Spleen (tissue), 7 donors: ENCODE results near the gene RFNG.

Experiments
- POLR2A ChIP-seq, 3 donors: fragments of 450-650 bp; IDR thresholded peaks; one replicate each; pipeline ENCODE4 v1.5.1; 2017; ENCODE audit warnings: antibody characterized with exemption in 3 of 3, mild to moderate bottlenecking in 1 of 3
- POLR2AphosphoS5 ChIP-seq, 3 donors: sonication (generic); formaldehyde crosslinking; IDR thresholded peaks; one replicate each; pipeline ENCODE4 v1.5.1; 2017; ENCODE audit warnings: antibody characterized with exemption in 3 of 3
- TF ChIP-seq, protein P1 (sequence below), 11 experiments: fragments of 200-600 bp in 7 of 11; fragments of 450-650 bp in 4 of 11; sonication (generic) in 4 of 11; IDR thresholded peaks in 8 of 11; conservative IDR thresholded peaks in 3 of 11; 1 replicate in 7 of 11; 2 replicates in 4 of 11; pipeline versions ENCODE4 v1.4.0 to v1.8.0; 2016 to 2021; ENCODE audit warnings: antibody characterized with exemption in 11 of 11, inconsistent platforms in 4 of 11, mild to moderate bottlenecking in 1 of 11
- donor health status: DM: no; HTN: no; CAD: no; lungs with moderate emphysema.
- donor health status: DM: no; HTN: no; CAD: no.
- donor health status: DM: no; HTN: no; CAD: no.

DNA sequence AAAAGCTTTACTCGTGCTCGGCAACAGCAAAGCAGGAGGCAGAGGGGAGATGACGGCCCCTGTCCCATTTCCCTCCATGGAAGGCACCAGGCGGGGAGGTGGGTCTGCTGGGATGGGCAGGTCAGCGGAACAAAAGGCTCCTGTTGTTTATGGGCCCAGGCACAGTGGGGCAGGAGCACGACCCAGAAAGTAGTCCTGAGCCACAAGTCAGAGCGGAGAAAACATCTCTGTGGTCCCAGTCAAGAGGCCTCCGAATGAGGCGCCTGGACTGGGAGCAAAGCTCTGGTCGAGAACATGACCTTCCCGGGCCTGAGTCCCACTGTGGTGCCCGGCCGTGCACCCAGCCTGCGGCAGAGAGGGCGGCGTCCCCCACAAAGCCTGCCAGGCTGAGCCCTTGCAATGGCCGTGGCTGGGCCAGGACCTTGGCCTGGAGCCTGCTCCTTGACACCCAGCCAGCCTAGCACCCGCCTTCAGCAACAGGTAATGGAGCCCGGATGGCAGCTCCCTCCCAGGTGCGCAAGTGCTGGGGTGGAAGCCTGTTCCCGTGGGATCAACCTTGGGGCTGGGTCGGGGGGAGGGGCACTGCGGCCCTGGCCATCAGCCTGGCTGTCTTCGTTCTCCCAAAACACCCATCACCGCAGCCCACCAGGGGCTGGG lies 3.6 kb downstream of the RFNG start:
- TF ChIP-seq, protein P1, sequence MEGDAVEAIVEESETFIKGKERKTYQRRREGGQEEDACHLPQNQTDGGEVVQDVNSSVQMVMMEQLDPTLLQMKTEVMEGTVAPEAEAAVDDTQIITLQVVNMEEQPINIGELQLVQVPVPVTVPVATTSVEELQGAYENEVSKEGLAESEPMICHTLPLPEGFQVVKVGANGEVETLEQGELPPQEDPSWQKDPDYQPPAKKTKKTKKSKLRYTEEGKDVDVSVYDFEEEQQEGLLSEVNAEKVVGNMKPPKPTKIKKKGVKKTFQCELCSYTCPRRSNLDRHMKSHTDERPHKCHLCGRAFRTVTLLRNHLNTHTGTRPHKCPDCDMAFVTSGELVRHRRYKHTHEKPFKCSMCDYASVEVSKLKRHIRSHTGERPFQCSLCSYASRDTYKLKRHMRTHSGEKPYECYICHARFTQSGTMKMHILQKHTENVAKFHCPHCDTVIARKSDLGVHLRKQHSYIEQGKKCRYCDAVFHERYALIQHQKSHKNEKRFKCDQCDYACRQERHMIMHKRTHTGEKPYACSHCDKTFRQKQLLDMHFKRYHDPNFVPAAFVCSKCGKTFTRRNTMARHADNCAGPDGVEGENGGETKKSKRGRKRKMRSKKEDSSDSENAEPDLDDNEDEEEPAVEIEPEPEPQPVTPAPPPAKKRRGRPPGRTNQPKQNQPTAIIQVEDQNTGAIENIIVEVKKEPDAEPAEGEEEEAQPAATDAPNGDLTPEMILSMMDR (IDR thresholded peaks at IDR 0.05 in 8 of 11, conservative IDR thresholded peaks at IDR 0.05 in 3 of 11) = no peak
- peak in 1 of 3 donors; percentile 16 for TF ChIP-seq POLR2AphosphoS5 (IDR thresholded peaks at IDR 0.05)
- TF ChIP-seq POLR2A (IDR thresholded peaks at IDR 0.05) = no peak
